ENCODE data around the gene FAM234B. TPM values are rescaled to one million over a fixed set of nuclear protein-coding genes. Genes with fewer than 3 reads are reported as not detected.

Gene FAM234B
- total RNA-seq, 1 experiment from 2014 or later = 5.7 TPM

DNA sequence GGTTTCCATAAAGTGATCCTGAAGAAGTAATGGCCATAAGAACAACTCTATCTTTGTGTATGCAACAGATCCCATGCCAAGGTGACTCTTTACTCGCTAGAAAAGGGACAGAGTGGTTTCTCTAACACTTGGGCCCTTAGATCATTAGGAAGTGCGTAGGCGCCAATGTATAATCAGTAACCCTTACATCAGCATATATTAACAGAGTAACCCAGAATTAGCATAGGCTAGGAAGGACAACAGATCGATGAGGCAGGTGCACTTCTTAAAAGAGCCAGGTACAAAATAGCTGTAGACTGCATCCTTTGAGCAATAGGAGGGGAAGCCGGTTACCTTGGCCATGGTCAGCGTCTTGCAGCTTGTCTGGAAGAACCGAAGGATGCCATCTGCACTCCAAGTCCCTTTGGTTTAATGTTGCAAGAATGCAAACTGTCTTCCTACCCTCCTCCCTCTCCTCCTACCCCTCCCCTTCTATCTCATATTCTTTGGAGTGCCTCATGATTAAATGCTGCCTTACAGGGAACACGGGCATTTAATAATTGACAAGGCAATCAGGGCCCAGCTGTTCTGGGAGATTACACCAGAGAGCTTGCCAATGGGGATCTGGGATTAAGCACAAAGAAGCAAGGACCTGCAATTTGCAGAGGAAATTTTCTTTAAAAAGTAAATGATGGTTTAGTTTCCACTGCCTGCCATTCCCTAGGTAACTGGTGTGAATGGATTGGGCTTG lies 51.2 kb downstream of the FAM234B start:
- Mint-ChIP-seq H3K9me3 (ENCODE audit: unreplicated experiment) (no peaks in the 10 kb centered on the region), H3K27ac (ENCODE audit: low read depth, unreplicated experiment) (no peak overlapping the region), H3K36me3 (ENCODE audit: insufficient read depth, unreplicated experiment) (peaks cover 11% of the 10 kb centered on the region), H3K4me1 (ENCODE audit: insufficient read depth, unreplicated experiment) (peaks cover 57% of the 10 kb centered on the region), H3K27me3 (ENCODE audit: insufficient read depth, unreplicated experiment) (no peaks in the 10 kb centered on the region), H3K4me3 (ENCODE audit: unreplicated experiment) (no peak overlapping the region)
- intact Hi-C loops (cut with micrococcal nuclease) = loop anchor here (5.0 kb wide), 3 partner anchors 53 to 847 kb away; partner anchors contain the start of gene FAM234B
- ChIA-PET CTCF (interaction anchor here (0.6 to 5.0 kb wide), 13 partner anchors 8 to 179 kb away, joined by 3 to 67 read pairs (median 4); no protein-coding TSS in a partner anchor), POLR2A (interaction anchor here (0.6 to 2.7 kb wide), 12 partner anchors 8 to 876 kb away, joined by 3 to 6 read pairs (median 4); partner anchors contain the start of genes EMP1, FAM234B and GSG1)
- no peak for DNase-seq (ENCODE audit: unreplicated experiment)
- no peak for TF ChIP-seq CTCF (IDR thresholded peaks at IDR 0.05; ENCODE audit: unreplicated experiment)
- no TSS peak for BruUV-seq (replicated peaks)

- no TSS peak for BruUV-seq (replicated peaks)
- Mint-ChIP-seq H3K4me1 (ENCODE audit: insufficient read depth, unreplicated experiment) (peaks cover 72% of the 10 kb centered on the region), H3K36me3 (ENCODE audit: insufficient read depth, unreplicated experiment) (peaks cover 11% of the 10 kb centered on the region), H3K27me3 (ENCODE audit: insufficient read depth, unreplicated experiment) (no peaks in the 10 kb centered on the region), H3K4me3 (ENCODE audit: unreplicated experiment) (peak overlapping the region; percentile 38), H3K9me3 (ENCODE audit: unreplicated experiment) (no peaks in the 10 kb centered on the region), H3K27ac (ENCODE audit: low read depth, unreplicated experiment) (peak overlapping the region; percentile 99)
- intact Hi-C loops (cut with micrococcal nuclease) = loop anchor here (1.0 to 5.0 kb wide), 10 partner anchors 38 to 845 kb away; partner anchors contain the start of genes EMP1 and FAM234B
- CTCF ChIA-PET = interaction anchor here (0.7 to 6.0 kb wide), 10 partner anchors 38 to 1070 kb away, joined by 3 to 154 read pairs (median 4); partner anchors contain the start of gene EMP1
- no peak for TF ChIP-seq CTCF (IDR thresholded peaks at IDR 0.05; ENCODE audit: unreplicated experiment)
- POLR2A ChIA-PET = interaction anchor here (0.6 to 7.7 kb wide), 10 partner anchors 29 to 138 kb away, joined by 3 to 255 read pairs (median 51); partner anchors contain the start of gene EMP1
- no peak for DNase-seq (ENCODE audit: unreplicated experiment)
Measured at GRCh38 chr12:13097491-13098011, 53.4 kb downstream of the FAM234B start.

DNA sequence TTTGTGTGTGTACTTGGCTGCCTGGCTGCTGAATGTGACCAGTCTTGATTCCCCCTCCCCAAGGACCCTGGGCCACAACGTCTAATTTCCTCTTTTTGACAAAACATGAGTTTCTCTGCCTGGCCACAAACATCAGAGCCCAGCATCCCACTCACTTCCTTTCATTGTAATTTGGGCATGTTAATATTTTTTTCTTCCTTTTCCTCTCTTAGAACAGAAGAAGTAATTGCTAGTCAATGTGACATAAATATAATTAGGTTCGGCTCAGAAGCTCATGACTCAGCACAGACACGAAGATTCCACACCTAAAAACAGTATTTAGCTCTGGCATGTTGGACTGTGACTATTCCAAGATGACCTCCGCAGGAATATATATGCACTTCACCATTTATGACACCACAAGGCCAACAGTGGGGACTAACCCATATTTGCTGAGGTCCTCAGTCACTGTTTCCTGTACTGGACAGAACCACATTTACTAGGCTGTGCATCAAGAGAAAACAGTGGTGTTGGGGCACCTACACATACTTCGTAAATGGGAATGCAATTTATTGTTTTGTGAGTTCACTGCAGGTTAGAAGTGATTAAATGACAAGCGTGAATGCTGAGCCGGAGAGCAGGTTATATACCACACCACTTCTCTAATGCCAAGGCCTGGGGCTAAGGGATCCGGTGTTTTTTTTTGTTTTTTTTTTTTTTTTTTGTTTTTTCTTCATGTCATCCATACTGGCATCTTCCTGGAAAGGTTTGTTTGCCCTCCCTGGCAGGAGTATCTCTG lies 55.1 kb downstream of the FAM234B start:
- intact Hi-C loops (cut with micrococcal nuclease) = loop anchor here (2.0 to 5.0 kb wide), 4 partner anchors 57 to 843 kb away; partner anchors contain the start of gene FAM234B
- Mint-ChIP-seq H3K4me3 (ENCODE audit: unreplicated experiment) (peak overlapping the region; percentile 38), H3K27ac (ENCODE audit: low read depth, unreplicated experiment) (peak overlapping the region; percentile 99), H3K27me3 (ENCODE audit: insufficient read depth, unreplicated experiment) (no peaks in the 10 kb centered on the region), H3K36me3 (ENCODE audit: insufficient read depth, unreplicated experiment) (peaks cover 5% of the 10 kb centered on the region), H3K4me1 (ENCODE audit: insufficient read depth, unreplicated experiment) (peaks cover 72% of the 10 kb centered on the region), H3K9me3 (ENCODE audit: unreplicated experiment) (no peaks in the 10 kb centered on the region)
- DNase-seq (ENCODE audit: unreplicated experiment) = no peak
- ChIA-PET POLR2A (interaction anchor here (0.6 to 7.7 kb wide), 30 partner anchors 10 to 1267 kb away, joined by 3 to 255 read pairs (median 4); partner anchors contain the start of genes ATF7IP, EMP1, FAM234B and GPRC5A), CTCF (interaction anchor here (0.6 to 6.0 kb wide), 24 partner anchors 21 to 265 kb away, joined by 3 to 154 read pairs (median 4); partner anchors contain the start of gene EMP1)
- no peak for TF ChIP-seq CTCF (IDR thresholded peaks at IDR 0.05; ENCODE audit: unreplicated experiment)
- BruUV-seq (replicated peaks) = no TSS peak
